Activated CD4-positive, alpha-beta T cell treated with anti-CD3 and anti-CD28 coated beads, Interleukin-10, Interleukin-2, amounts not matched to agents 100 ng/mL and 50 ng/mL, durations not matched to agents 16 hours and 8 hours (primary cell): ENCODE measurements around the gene CD6.
"Not testable (repeated sequence)": the region's sequence is repeated elsewhere in the genome, so short reads cannot be mapped to it uniquely, and the experiment has no call there.

Source experiments
- DNase-seq: peaks from one replicate; pipeline ENCODE4 v3.0.0-alpha.2; 2020

CD6 gene

DNA sequence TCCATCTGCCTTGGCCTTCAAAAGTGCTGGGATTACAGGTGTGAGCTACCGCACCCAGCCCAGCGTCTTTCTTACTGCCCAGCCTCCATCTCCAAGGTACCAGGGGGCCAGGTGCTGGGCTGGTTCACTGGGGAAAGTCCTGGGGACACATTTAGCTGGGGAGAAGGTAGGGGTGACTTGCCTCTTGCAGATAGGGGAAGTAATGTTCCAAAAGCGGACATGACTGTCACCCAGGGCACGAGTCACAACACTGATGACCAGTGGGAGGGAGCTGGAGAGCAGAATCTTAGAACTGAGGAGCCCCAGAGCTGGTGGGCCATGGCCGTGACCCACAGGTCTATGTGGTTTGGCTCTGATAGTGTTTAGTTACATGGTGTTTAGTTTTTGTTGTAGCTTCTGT is 17.1 kb upstream of the CD6 start:
- no peak for DNase-seq

DNA sequence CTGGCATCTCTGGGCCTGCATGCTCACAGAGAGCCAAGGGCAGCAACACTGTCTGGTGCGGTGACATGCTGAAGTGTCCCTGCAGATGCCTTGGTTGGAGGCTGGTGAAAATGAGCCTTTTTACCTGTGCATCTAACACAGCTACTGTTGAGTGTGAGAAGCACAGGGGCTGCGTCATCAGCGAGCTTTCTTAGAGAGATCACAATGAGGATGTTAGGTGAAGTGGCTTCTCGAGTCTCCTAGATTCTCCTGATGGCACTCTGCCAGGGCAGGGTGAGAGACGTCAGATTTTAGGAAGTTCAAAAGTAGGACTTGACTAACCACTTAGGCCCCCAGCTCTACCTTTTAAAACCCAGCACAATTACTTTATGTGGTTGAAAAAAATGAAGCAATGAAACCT is 15.9 kb upstream of the CD6 start:
- DNase-seq: no peak

GRCh38 chr11:60957188-60957587 is 14.3 kb upstream of the CD6 start:
- no peak for DNase-seq

- no peak for DNase-seq
Observed at GRCh38 chr11:60959431-60959830, 12.0 kb upstream of the CD6 start.

GRCh38 chr11:60960405-60960804 is 11.1 kb upstream of the CD6 start:
- DNase-seq: no peak

- DNase-seq: no peak
Observed at GRCh38 chr11:60964801-60965200, 6.7 kb upstream of the CD6 start.

DNA sequence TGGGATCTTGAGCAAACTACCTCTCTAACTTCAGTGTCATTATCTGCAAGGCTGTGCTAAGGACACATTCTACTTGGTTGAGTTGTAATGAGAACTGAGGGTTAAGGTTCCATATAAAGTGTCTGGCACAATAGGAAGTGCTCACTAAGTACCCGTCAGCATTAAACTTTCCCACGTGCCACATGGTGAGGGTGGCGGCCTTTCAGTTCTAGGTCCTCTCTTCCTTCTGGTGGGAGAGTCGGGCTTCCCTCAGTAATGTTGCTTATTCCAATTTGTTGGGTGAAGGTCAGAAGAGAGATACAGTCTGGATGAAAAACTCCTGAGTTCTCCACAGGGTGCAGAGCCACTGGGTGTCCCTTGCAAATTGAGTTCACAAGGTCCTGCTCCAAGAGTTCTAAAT is 4.6 kb upstream of the CD6 start:
- DNase-seq: no peak

- DNase-seq: no peak
Observed at GRCh38 chr11:60968223-60968622, 3.3 kb upstream of the CD6 start.

GRCh38 chr11:60970369-60970774 is 1.1 kb upstream of the CD6 start:
- DNase-seq: peak; percentile 87

DNA sequence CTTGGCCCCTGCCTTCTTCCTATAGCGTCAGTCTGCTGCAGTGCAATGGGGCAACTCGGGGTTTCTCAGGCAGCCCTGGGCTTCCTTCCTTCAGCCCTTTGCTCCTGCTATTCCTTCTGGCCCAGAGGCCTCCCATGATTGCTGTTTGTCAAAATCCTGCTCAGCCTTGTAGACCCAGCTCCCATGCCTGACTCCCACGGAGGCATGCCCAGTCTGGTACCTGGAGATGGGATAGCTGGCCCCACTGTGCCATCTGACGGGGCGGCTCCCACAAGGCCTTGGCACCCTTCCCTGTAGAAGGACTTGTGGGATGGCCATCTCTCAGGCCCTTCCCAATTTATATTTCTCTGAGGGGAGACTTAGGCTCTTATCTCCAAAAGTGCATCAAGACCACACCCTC is 590 bp upstream of the CD6 start:
- DNase-seq: no peak

DNA sequence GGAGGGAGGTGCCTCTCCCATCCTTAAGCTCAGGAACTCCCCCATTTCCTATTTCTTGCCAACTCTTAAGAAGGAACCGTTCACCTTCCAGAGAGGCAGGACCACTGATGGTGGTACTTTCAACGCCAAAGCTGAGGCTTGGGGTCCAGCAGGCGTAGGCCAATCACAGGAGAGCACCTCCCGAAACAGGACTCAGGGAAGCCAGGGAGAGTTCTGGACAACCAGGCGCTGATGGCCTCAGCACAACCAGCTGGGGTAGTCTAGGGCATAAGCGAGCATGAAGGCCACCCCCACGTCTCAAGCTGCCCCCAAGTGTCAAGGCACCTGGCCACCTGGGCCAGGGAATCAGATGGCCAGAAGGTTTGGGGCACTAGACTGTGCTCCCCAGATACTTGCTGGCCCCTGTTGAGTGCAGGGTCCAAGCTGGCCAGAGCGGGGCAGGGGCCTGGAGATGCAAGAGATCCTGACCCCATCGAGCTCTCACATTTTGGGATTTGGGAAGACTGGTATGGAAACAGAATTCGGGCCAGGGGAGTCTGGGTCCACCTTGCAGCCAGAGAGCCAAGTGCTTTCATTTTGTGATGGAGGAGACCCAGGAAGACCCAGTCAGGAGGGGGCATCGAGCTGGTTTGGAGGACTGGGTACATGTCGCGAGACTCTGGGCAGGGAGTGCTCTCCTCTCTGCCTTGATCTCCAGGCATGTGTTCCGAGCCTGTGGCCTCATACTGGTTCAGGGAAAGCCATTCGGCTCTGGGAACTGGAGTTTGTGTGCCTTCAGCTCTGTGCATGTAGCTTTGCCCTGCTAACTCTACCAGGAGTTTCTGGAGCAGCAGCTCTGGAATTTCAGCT is 926 bp downstream of the CD6 start:
- DNase-seq: peak; percentile 66

- no peak for DNase-seq
Observed at GRCh38 chr11:60973699-60974098, 2.2 kb downstream of the CD6 start.

DNA sequence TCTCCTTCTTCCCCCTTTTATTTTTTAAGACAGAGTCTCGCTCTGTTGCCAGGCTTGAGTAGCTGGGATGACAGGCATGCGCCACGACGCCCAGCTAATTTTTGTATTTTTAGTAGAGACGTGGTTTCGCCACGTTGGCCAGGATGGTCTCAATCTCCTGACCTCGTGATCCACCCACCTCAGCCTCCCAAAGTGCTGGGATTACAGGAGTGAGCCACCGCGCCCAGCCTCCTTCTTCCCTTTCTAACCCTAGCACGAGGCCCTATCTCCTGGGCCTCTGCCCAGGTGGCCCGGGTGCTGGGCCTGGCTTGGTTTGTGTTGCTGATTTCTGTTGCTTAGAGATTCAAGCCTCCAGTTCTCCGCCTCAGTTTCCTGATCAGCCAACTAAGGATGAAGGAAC is 2.8 kb downstream of the CD6 start:
- not testable (repeated sequence) for DNase-seq

- peak; percentile 72 for DNase-seq
Observed at GRCh38 chr11:60974726-60975125, 3.2 kb downstream of the CD6 start.

DNA sequence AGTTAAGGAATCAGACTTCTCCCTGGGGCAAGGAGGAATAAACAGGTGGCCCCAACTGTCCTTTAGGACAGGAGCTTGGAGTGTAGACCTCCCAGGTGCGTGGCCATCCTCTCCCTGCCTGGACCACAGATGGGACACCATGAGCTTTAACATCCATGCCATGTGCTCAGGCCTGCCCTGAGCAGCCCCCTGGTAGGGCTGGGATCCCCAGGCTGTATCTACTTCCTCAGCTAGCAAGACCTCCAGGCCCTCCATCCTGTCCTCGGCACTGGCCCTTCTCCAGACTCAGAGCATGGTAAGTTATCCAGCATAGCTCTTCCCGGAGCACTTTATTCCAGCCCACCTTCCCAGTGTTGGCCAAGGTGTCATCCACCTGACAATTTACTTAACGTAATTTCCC is 5.7 kb downstream of the CD6 start:
- DNase-seq: no peak

GRCh38 chr11:60977836-60978235 is 6.4 kb downstream of the CD6 start:
- DNase-seq: no peak

DNA sequence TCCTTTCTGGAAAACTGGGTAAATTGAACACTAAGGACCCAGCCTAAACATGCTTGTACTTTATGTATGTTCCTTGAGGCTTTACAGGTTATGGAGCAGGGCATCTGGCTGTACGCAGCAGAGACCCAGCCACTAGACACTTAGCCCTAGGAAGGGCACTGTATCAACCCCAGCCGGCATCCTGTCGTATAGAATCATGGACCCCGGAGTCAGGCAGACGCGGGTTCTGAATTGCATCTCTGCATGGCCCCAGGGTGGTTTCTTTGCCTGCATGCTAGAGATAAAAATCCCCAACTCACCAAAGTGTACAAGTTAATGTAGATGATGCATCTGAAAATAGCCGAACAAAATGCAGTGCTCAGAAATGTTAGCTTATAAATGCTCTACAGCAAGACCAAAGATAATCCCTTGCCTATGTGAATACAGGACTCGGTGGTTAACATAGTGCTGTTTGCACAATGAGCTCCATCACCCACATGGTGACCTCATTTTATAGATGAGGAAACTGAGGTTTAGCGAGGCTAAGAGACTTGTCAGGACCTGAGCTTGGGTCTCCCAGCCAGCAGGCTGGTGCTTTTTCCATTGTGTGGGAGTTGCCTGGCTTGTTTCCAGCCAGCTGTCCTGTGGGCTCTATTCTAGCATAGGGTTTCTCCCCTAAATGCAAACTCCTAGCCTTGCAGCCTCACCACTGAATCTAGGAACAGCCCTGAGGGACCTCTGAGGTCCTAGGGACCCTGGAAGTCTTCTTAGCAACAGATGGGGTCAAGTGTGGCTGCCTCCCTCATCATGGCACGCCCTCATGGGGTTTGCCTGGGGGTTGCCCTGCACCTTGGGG is 7.3 kb downstream of the CD6 start:
- DNase-seq: peak; percentile 83

DNA sequence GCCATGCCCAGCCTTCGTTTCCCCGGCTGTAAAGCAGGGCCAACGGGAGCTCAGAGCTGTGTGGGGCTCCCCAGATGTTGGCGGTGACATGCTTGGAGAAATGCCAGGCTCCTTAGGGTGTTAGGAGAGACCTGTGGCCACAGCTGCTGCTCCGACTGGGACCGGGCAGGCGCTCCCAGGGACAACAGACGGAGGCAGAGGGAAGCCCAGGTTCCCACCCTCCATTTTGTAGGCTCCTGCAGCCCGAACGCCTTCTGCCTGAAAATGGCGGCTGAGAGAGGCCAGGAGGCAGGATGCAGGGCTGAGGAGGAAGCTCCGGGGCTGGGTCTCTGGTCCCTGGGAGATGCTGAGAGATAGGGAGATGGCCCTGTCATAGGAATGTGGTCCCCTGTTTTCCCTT is 10.0 kb downstream of the CD6 start:
- DNase-seq: no peak

GRCh38 chr11:60982184-60982583 is 10.7 kb downstream of the CD6 start:
- DNase-seq: peak; percentile 62

GRCh38 chr11:60984149-60984548 is 12.7 kb downstream of the CD6 start:
- DNase-seq: no peak

- DNase-seq: no peak
Observed at GRCh38 chr11:60984636-60985035, 13.2 kb downstream of the CD6 start.

GRCh38 chr11:60985501-60985900 is 14.0 kb downstream of the CD6 start:
- no peak for DNase-seq

DNA sequence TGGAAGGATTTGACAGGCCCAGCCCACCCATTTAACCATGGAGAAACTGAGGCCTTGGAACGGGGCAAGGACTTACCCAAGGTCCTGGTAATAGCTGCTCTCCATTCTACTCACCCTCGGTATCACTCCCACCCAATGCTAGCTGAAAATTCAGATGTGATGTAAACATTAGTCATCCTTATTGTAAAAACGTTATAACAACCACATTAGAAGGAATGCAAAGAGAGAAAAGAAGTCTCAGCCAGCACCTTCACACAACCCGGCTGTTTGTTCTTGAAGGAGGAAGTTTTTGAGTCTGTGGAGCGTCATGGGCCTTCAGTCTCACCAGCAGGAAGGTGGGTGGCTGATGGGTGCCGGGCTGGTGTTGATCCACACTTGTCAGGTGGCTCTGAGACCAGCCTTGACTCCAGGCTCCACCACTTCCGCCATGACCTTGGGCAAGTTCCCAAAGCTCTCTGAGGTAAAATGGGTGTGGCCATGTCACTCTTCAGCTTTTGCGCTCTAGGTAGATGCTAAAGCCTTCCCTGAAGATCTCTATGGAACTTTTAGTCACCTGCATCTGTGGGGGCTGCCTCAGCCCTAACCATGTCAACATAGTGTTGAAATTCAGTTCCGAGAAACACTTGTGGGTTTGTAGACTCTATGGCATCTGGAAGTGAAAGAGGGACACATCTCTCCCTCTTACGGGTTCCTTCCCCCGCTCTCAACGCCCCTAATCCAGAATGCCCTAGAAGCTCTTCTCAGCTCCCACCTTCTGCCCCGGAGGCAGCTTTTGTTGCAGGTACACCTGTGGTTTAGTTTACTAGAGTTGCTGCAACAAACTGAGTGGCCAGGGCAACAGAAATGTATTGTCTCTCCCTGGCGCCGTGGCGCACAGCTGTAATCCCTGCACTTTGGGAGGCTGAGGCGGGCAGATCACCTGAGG is 14.8 kb downstream of the CD6 start:
- peak; percentile 91 for DNase-seq
